Stimulated activated CD4-positive, alpha-beta T cell treated with anti-CD3 and anti-CD28 coated beads, Interleukin-15, amount 100 ng/mL, for 24 hours (primary cell): ENCODE measurements around the gene ADORA3.

ENCODE experiments used
- DNase-seq: peaks from one replicate; pipeline ENCODE4 v3.0.0-alpha.2; 2020

ADORA3 gene

GRCh38 chr1:111507411-111508201 lies 4.2 kb upstream of the ADORA3 start:
- DNase-seq, result peak; percentile 67

- no peak for DNase-seq
Observed at GRCh38 chr1:111506561-111506960, 3.1 kb upstream of the ADORA3 start.

GRCh38 chr1:111505641-111506119 lies 2.2 kb upstream of the ADORA3 start:
- DNase-seq, result peak; percentile 37

GRCh38 chr1:111504097-111504496 lies 664 bp upstream of the ADORA3 start:
- DNase-seq, result no peak

- DNase-seq, result no peak
Observed at GRCh38 chr1:111501645-111502044, 1.8 kb downstream of the ADORA3 start.

- no peak for DNase-seq
Observed at GRCh38 chr1:111499026-111499785, 4.2 kb downstream of the ADORA3 start.

GRCh38 chr1:111497592-111497991 lies 5.8 kb downstream of the ADORA3 start:
- DNase-seq, result no peak

- no peak for DNase-seq
Observed at GRCh38 chr1:111496398-111496797, 7.0 kb downstream of the ADORA3 start.

- no peak for DNase-seq
Observed at GRCh38 chr1:111491070-111491469, 12.4 kb downstream of the ADORA3 start.

- no peak for DNase-seq
Observed at GRCh38 chr1:111490220-111490619, 13.2 kb downstream of the ADORA3 start.

- DNase-seq, result no peak
Observed at GRCh38 chr1:111489604-111490003, 13.8 kb downstream of the ADORA3 start.

GRCh38 chr1:111488669-111489068 lies 14.8 kb downstream of the ADORA3 start:
- DNase-seq, result no peak

GRCh38 chr1:111487133-111487532 lies 16.3 kb downstream of the ADORA3 start:
- no peak for DNase-seq

- no peak for DNase-seq
Observed at GRCh38 chr1:111486431-111486830, 17.0 kb downstream of the ADORA3 start.

GRCh38 chr1:111484391-111485026 lies 18.9 kb downstream of the ADORA3 start:
- no peak for DNase-seq

- no peak for DNase-seq
Observed at GRCh38 chr1:111483876-111484275, 19.6 kb downstream of the ADORA3 start.

GRCh38 chr1:111483166-111483565 lies 20.3 kb downstream of the ADORA3 start:
- no peak for DNase-seq

GRCh38 chr1:111481387-111482221 lies 21.8 kb downstream of the ADORA3 start:
- DNase-seq, result peak; percentile 72

- DNase-seq, result no peak
Observed at GRCh38 chr1:111480674-111481073, 22.8 kb downstream of the ADORA3 start.

- DNase-seq, result peak; percentile 53
Observed at GRCh38 chr1:111476761-111477309, 26.6 kb downstream of the ADORA3 start.

- no peak for DNase-seq
Observed at GRCh38 chr1:111476214-111476613, 27.2 kb downstream of the ADORA3 start.

- DNase-seq, result peak; percentile 62
Observed at GRCh38 chr1:111475701-111476100, 27.7 kb downstream of the ADORA3 start.
